ENCODE results near the gene GPD2. TPM values are rescaled to one million over a fixed set of nuclear protein-coding genes. Genes with fewer than 3 reads are reported as not detected.

Gene GPD2
- polyA plus RNA-seq, 1 donor from 2014 or later: 3.5 TPM

DNA sequence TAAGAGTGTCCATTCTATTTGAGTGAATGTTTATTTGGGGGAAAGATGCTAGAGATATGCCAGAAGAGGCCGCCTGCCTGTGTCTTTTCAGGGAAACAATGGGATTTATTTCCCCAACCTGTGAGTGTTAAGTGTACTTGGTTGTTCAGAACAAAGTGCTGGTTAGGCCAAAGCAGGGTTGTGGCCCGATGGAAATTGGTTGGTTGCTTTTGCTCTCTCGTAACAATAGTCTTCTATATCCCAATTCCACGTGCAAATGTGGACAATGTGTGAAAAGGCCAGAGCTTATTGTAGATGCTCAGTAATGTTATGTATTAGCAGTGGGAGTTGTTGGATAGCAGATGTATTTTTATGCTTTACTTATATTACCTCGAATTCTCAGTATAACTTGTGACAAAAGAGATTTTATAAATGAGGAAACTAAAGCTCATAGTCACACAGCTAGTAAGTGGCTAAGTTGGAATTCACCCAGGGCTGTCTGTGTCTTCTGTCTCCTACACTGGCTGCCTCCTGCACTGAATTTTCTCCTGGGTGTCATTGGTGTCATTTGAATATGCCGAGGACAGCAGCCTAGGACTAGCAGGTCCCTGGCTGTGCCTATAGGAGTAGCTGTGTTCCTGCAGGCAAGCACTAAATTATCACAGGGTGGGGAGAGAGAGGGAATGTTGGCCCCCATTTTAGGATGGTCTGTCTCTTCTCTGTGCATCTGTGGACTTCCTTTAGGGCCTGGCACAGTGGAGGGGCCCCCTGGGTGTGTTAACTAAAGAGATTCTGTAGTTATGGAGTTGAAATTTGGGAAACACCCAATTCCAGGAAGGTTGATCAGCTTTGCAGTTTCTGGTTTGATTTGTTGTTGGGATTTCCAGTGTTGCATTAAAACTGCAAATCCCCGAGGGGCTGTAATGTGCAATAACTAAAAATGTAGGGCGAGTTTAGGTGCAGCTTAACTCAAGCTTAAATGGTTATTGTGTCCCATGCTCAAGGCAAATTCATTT is 21.6 kb downstream of the GPD2 start:
- no peaks in the 10 kb centered on the region for H3K9me2 ChIP-seq (ENCODE audit: insufficient read depth, low read length)
- TF ChIP-seq SMC3 (conservative IDR thresholded peaks at IDR 0.05; ENCODE audit: poor library complexity): no peak

DNA sequence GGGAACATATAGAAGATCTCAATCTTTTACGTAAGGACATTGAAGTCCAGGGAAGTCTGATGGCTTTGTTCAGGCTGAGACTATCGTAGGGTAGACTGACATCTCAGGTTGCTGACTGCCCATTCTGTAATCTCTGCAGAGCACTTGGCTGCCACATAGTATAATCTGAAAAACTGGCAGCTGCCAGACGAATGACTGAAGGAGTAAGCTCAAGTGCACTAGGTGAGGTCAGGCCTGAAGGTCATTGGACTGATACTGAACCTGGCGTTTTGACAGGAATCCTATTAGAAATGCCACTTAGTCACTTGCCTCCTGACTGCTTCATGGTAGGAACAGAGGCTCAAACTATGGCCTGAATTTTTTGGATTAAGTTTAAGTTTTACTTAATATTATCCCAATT is 23.5 kb downstream of the GPD2 start:
- H3K27ac ChIP-seq (ENCODE audit: low read length): no peak overlapping the region
- no peak overlapping the region for H3K4me2 ChIP-seq (ENCODE audit: low read length)
- no peak overlapping the region for H2AFZ ChIP-seq (ENCODE audit: low read depth, low read length)
- no peaks in the 10 kb centered on the region for H3K27me3 ChIP-seq (ENCODE audit: insufficient read depth, low read depth, low read length)
- no peak overlapping the region for H3K4me3 ChIP-seq (ENCODE audit: low read length)
- H3K9me2 ChIP-seq (ENCODE audit: insufficient read depth, low read length): no peaks in the 10 kb centered on the region
- no peak for TF ChIP-seq SMC3 (conservative IDR thresholded peaks at IDR 0.05; ENCODE audit: poor library complexity)
- TF ChIP-seq, protein P1, sequence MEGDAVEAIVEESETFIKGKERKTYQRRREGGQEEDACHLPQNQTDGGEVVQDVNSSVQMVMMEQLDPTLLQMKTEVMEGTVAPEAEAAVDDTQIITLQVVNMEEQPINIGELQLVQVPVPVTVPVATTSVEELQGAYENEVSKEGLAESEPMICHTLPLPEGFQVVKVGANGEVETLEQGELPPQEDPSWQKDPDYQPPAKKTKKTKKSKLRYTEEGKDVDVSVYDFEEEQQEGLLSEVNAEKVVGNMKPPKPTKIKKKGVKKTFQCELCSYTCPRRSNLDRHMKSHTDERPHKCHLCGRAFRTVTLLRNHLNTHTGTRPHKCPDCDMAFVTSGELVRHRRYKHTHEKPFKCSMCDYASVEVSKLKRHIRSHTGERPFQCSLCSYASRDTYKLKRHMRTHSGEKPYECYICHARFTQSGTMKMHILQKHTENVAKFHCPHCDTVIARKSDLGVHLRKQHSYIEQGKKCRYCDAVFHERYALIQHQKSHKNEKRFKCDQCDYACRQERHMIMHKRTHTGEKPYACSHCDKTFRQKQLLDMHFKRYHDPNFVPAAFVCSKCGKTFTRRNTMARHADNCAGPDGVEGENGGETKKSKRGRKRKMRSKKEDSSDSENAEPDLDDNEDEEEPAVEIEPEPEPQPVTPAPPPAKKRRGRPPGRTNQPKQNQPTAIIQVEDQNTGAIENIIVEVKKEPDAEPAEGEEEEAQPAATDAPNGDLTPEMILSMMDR (IDR thresholded peaks at IDR 0.05; ENCODE audit: poor library complexity, severe bottlenecking): no peak
- no peak for TF ChIP-seq TAF1 (IDR thresholded peaks at IDR 0.05; ENCODE audit: low read depth)
- TF ChIP-seq POLR2AphosphoS5 (IDR thresholded peaks at IDR 0.05): no peak
- no peak for TF ChIP-seq EZH2 (IDR thresholded peaks at IDR 0.05; ENCODE audit: borderline replicate concordance, insufficient read depth, low read length, poor library complexity, severe bottlenecking)
- TF ChIP-seq, protein P2, sequence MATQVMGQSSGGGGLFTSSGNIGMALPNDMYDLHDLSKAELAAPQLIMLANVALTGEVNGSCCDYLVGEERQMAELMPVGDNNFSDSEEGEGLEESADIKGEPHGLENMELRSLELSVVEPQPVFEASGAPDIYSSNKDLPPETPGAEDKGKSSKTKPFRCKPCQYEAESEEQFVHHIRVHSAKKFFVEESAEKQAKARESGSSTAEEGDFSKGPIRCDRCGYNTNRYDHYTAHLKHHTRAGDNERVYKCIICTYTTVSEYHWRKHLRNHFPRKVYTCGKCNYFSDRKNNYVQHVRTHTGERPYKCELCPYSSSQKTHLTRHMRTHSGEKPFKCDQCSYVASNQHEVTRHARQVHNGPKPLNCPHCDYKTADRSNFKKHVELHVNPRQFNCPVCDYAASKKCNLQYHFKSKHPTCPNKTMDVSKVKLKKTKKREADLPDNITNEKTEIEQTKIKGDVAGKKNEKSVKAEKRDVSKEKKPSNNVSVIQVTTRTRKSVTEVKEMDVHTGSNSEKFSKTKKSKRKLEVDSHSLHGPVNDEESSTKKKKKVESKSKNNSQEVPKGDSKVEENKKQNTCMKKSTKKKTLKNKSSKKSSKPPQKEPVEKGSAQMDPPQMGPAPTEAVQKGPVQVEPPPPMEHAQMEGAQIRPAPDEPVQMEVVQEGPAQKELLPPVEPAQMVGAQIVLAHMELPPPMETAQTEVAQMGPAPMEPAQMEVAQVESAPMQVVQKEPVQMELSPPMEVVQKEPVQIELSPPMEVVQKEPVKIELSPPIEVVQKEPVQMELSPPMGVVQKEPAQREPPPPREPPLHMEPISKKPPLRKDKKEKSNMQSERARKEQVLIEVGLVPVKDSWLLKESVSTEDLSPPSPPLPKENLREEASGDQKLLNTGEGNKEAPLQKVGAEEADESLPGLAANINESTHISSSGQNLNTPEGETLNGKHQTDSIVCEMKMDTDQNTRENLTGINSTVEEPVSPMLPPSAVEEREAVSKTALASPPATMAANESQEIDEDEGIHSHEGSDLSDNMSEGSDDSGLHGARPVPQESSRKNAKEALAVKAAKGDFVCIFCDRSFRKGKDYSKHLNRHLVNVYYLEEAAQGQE (IDR thresholded peaks at IDR 0.05; ENCODE audit: borderline replicate concordance): no peak
- no peak for TF ChIP-seq MXI1 (conservative IDR thresholded peaks at IDR 0.05; ENCODE audit: poor library complexity, severe bottlenecking)
- no peak for TF ChIP-seq RAD21 (conservative IDR thresholded peaks at IDR 0.05)
- TF ChIP-seq EP300 (conservative IDR thresholded peaks at IDR 0.05; ENCODE audit: poor library complexity, severe bottlenecking): no peak
- no peaks in the 10 kb centered on the region for H3K36me3 ChIP-seq (ENCODE audit: insufficient read depth, low read length)
- no peaks in the 10 kb centered on the region for H3F3A ChIP-seq (ENCODE audit: insufficient read depth, low read length, poor library complexity, severe bottlenecking)
- no peak overlapping the region for H3K9ac ChIP-seq (ENCODE audit: low read length)
- H3K79me2 ChIP-seq (replicated peaks; ENCODE audit: insufficient read depth, low read length): no peaks in the 10 kb centered on the region
- no peaks in the 10 kb centered on the region for H3K9me3 ChIP-seq (ENCODE audit: low read length)
- no peaks in the 10 kb centered on the region for H4K20me1 ChIP-seq (ENCODE audit: insufficient read depth)

More for the DNA sequence above, 21.6 kb downstream of the GPD2 start:
- H3F3A ChIP-seq (ENCODE audit: insufficient read depth, low read length, poor library complexity, severe bottlenecking): no peaks in the 10 kb centered on the region
- no peak overlapping the region for H2AFZ ChIP-seq (ENCODE audit: low read depth, low read length)
- H3K9me3 ChIP-seq (ENCODE audit: low read length): peaks cover under 1% of the 10 kb centered on the region
- H4K20me1 ChIP-seq (ENCODE audit: insufficient read depth): no peaks in the 10 kb centered on the region
- H3K36me3 ChIP-seq (ENCODE audit: insufficient read depth, low read length): no peaks in the 10 kb centered on the region
- H3K4me2 ChIP-seq (ENCODE audit: low read length): no peak overlapping the region
- no peak overlapping the region for H3K27ac ChIP-seq (ENCODE audit: low read length)
- H3K4me3 ChIP-seq (ENCODE audit: low read length): no peak overlapping the region
- H3K27me3 ChIP-seq (ENCODE audit: insufficient read depth, low read depth, low read length): no peaks in the 10 kb centered on the region
- no peak overlapping the region for H3K9ac ChIP-seq (ENCODE audit: low read length)
- no peaks in the 10 kb centered on the region for H3K79me2 ChIP-seq (replicated peaks; ENCODE audit: insufficient read depth, low read length)
